Bronchial epithelial cell (primary cell): ENCODE data around the gene POR. TPM values are rescaled to one million over a fixed set of nuclear protein-coding genes. Genes with fewer than 3 reads are reported as not detected.
A peak's percentile ranks its signal among the peaks of the same experiment; 100 is the strongest.

ENCODE experiments used
- DNase-seq: peaks from one replicate; pipeline ENCODE4 v3.0.0-alpha.2; 2010; ENCODE audit warnings: low read depth
- FAIRE-seq: peaks from 2 replicates; lab custom pipeline; 2011; peaks lifted over from hg19 to GRCh38; lab: Jason Lieb, UNC
- H3K27me3 ChIP-seq: 2 replicates; pipeline ENCODE4 v1.5.1; 2011; ENCODE audit warnings: low read length; ENCODE audit not compliant: control insufficient read depth, insufficient read depth
- H3K36me3 ChIP-seq: 2 replicates; pipeline ENCODE4 v1.5.1; 2011; ENCODE audit warnings: low read length; ENCODE audit not compliant: control insufficient read depth, insufficient read depth
- H3K4me3 ChIP-seq: 2 replicates; pipeline ENCODE4 v1.5.1; 2011; ENCODE audit warnings: mild to moderate bottlenecking, low read depth, low read length, control low read depth
- CTCF ChIP-seq: IDR thresholded peaks from 2 replicates; pipeline ENCODE4 v1.5.1; 2011; ENCODE audit warnings: mild to moderate bottlenecking, moderate library complexity, low read length, control low read depth, inconsistent platforms; ENCODE audit not compliant: insufficient read depth, severe bottlenecking
- total RNA-seq: library from RNA; depleted of rRNA; stranded (reverse); fragments of >200 nt; gene quantifications from 2 replicates; pipeline ENCODE4 v1.2.1, GENCODE V29; 2014

POR gene
- total RNA-seq, 1 donor from 2014 or later, result 75.0 TPM

GRCh38 chr7:75963381-75963995 is 48.5 kb downstream of the POR start:
- TF ChIP-seq CTCF, result no peak
- Histone ChIP-seq H3K4me3 (no peak overlapping the region), H3K27me3 (no peaks in the 10 kb centered on the region), H3K36me3 (peaks cover 6% of the 10 kb centered on the region)
- FAIRE-seq, result no peak
- DNase-seq, result no peak

- TF ChIP-seq CTCF, result no peak
- FAIRE-seq (peak; percentile 50), DNase-seq (no peak)
- H3K36me3 ChIP-seq, result peaks cover 6% of the 10 kb centered on the region
- H3K27me3 ChIP-seq, result no peaks in the 10 kb centered on the region
- H3K4me3 ChIP-seq, result no peak overlapping the region
Measured at GRCh38 chr7:75965617-75966016, 50.7 kb downstream of the POR start.

GRCh38 chr7:75966190-75966961 is 51.4 kb downstream of the POR start:
- no peak overlapping the region for H3K4me3 ChIP-seq
- no peak for DNase-seq
- peaks cover 6% of the 10 kb centered on the region for H3K36me3 ChIP-seq
- no peak for FAIRE-seq
- no peak for TF ChIP-seq CTCF
- no peaks in the 10 kb centered on the region for H3K27me3 ChIP-seq

- FAIRE-seq (no peak), DNase-seq (no peak)
- H3K27me3 ChIP-seq, result no peaks in the 10 kb centered on the region
- peaks cover 4% of the 10 kb centered on the region for H3K36me3 ChIP-seq
- no peak for TF ChIP-seq CTCF
- no peak overlapping the region for H3K4me3 ChIP-seq
Measured at GRCh38 chr7:75967055-75967454, 52.1 kb downstream of the POR start.

GRCh38 chr7:75967487-75967997 is 52.6 kb downstream of the POR start:
- FAIRE-seq (no peak), DNase-seq (no peak)
- Histone ChIP-seq H3K27me3 (no peaks in the 10 kb centered on the region), H3K36me3 (peaks cover 6% of the 10 kb centered on the region), H3K4me3 (no peak overlapping the region)
- no peak for TF ChIP-seq CTCF
